T-helper 2 cell (primary cell): Measurements from ENCODE around the gene KRT83.
"Not testable (repeated sequence)": the region's sequence is repeated elsewhere in the genome, so short reads cannot be mapped to it uniquely, and the experiment has no call there.

Experiments used
- DNase-seq, 5 experiments: peaks; one replicate each; pipeline versions ENCODE4 v3.0.0 to v3.0.0-alpha.2; 2012 to 2022

KRT83 gene

DNA sequence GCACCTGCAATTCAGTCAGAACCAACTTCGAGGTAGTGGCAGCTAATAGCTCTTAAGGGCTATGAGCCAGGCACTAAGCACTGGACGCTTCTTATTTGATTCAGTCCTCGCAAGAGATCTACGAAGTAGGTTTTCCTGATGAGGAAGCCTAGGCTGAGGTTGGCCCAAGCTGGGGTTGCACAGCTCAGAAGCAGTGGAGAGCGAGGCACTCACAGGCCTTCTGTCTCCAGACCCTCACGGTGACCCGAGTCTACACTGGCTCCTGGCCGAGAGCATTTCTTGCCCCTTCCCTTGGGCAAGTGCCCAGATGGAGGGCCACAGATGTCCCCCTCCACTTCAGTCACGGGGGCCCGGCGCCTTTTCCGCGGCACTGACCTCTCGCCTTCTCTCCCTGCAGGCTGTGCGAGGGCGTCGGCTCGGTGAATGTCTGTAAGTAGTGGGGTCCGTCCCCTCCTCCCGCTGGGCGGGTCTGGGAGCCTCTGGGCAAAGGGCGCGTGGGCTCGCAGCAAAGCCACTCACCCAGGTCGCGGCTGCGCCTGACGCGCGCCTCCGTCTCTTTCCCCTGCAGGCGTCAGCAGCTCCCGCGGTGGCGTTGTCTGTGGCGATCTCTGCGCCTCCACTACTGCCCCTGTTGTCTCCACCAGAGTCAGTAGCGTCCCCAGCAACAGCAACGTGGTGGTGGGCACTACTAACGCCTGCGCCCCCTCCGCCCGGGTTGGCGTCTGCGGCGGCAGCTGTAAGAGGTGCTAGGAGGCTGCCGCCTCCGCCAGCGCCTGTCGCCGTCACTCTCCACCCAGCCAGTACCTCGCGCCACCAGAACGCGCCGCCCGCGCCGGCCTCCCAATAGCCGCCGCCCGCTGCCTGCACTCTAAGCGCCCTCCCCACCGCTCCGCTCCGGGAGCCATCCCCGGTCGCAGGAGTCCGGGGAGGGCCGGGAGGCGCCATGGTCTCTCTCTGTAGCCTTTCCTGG lies 13.1 kb downstream of the KRT83 start:
- peak in 3 of 5 experiments; percentile 8 to 53 (median 30) for DNase-seq

DNA sequence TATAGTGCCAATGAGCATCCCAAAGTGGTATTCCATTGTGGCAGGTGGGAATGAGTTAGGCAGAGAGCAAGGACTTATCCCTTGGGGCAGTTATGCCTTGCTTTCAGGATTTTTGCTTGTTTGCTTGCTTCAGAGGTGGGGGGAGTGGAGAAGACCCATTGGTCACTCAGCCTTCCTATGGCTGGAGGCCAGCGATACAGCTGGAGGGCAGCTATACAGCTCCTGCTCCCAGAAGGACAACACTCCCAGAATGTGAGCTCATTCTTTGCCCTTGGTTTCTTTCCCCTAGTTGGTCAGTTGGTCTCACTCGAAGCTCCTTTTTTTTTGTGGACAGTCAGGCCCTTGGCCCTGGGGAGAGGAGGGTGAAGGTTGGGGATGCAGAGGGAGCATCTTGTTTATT lies 14.5 kb downstream of the KRT83 start:
- no peak for DNase-seq

DNA sequence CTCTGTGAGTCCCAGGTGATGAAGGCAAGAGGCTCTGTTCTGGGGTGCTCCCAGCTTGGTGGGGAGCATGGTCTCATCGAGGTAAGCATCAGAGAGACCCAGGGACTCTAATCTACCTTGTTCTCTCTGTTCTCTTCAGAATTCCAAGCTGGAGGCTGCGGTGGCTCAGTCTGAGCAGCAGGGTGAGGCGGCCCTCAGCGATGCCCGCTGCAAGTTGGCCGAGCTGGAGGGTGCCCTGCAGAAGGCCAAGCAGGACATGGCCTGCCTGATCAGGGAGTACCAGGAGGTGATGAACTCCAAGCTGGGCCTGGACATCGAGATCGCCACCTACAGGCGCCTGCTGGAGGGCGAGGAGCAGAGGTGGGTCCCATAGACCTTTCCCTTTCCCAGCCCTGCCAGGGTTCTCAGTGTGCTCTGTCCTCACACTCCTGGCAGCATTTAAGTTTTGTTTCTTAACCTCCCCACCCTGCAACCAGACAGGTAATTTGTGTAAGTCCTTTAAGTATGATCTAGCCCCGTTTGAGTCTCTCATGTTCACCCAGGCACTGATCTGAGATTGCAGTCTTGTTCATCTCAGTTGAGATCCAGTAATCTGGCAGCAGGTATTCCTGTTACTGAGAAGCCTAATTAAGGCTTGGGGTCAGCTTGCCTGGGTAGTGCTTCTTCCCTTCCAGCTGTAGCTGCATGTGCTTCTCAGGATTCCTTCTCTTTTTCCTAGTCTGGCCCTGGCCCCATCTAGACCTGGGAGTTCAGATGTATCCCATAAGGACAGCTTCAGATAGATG lies 15.1 kb downstream of the KRT83 start:
- DNase-seq: no peak

DNA sequence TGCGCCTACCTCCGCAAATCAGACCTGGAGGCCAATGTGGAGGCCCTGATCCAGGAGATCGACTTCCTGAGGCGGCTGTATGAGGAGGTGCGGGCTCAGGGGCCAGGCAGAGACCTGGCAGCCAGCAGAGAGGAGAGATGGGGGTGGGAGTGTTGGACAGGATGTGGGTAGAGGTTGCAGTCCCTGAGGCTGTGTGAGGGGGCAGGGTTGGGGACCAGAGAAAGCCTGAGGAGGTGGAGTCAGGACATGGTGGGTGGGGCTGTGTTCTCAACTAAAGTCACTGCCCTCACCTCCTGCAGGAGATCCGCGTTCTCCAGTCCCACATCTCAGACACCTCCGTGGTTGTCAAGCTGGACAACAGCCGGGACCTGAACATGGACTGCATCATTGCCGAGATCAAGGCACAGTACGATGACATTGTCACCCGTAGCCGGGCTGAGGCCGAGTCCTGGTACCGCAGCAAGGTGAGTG lies 16.2 kb downstream of the KRT83 start:
- DNase-seq: peak in 1 of 5 experiments; percentile 27

DNA sequence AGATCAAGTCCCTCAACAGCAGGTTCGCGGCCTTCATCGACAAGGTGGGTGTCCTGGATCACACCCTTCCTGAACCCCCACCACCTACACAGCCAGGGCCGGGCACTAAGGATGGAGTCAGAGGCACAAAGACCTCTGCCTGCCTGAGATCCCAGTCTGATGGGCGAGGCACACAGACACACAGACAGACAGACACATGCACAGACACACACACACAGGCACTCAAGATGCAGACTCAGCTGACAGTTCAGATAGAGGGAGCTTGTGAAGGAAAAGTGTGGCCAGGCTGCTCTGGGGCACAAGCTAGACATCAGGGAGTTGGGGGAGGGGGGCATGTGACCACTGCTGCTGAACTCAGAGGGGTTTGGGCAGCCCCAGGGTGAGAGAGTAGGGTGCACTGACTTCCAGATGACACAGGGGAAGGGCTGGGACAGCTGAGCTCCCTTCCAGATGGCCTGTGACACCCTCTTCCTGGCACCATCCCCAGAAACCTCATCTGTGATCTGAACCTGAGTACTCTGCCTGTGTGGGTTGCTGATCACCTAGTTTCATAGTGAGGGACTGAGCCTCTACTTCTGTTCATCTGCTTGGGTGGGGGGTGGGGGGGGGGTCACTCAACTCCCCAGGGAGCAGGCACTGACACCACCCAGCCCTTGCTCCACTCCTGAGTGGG lies 18.8 kb downstream of the KRT83 start:
- not testable (repeated sequence) for DNase-seq

DNA sequence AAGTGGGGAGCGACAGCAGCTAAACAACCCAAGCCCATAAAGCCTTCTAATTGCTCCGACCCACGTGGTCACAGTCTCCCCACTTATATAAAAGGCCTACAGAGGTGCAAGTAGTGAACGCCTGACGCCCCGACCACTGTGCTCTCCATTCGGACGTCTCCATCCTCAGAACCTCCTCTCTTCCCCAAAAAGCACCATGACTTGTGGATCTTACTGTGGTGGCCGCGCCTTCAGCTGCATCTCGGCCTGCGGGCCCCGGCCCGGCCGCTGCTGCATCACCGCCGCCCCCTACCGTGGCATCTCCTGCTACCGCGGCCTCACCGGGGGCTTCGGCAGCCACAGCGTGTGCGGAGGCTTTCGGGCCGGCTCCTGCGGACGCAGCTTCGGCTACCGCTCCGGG lies 19.5 kb downstream of the KRT83 start:
- not testable (repeated sequence) for DNase-seq

DNA sequence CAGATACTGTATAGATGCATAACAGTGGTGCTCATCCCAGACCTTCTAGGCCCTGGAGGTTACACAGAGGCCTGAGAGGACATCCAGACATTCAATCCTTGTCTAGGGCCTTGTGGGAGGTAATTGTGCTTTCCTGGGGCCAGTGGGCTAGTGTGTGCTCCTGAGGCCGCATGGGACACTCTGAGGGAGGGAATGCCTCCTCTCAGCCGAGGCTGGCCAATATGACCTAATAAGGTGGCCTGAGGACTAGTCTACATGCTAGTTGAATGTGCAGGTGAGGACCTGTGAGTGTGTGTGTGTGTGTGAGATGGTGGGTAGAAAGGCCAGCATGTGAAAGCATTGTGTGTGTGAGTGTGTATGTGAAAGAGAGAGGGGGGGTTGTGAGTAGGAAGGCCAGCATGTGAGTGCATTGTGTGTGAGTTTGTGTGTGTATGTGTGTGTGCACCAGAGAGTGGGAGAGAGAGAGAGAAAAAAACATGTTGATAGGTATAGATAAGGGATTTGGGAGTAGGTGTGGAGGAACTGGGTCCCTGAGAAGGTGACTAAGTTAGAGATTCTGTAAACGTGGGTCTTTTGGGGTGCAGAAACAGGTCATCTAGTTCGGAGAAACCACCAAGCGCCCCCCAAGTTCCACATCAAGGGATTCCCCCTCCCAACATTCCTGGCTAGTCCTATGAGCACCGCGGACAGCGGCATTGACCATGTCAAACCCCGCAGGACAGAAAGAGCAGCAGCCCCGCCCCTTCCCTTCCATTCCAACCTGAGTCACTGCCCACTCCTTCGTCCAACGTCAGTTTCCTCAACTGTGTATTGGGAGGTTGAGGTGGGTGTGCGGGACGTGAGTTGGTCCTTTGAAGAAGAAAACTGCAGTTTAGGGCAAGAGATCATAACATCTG lies 20.2 kb downstream of the KRT83 start:
- DNase-seq: no peak

DNA sequence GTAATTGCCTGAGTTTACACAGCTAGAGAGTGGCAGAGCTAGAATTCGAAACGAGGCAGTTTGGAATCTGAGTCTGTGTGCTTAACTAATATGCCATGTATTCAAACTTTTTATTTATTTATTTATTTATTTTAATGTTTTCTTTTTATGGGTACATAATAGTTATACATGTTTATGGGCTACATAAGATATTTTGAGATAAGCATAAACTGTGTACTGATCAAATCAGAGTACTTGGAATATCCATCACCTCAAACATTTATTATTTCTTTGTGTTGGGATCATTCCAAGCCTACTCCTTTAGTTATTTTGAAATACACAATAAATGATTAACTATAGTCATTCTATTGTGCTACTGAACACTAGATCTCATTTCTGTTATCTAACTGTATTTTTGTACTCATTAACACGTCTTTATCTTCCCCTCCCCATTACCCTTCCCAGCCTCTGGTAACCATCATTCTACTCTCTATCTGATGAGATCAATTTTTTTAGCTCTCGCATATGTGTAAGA lies 22.5 kb downstream of the KRT83 start:
- DNase-seq: no peak

DNA sequence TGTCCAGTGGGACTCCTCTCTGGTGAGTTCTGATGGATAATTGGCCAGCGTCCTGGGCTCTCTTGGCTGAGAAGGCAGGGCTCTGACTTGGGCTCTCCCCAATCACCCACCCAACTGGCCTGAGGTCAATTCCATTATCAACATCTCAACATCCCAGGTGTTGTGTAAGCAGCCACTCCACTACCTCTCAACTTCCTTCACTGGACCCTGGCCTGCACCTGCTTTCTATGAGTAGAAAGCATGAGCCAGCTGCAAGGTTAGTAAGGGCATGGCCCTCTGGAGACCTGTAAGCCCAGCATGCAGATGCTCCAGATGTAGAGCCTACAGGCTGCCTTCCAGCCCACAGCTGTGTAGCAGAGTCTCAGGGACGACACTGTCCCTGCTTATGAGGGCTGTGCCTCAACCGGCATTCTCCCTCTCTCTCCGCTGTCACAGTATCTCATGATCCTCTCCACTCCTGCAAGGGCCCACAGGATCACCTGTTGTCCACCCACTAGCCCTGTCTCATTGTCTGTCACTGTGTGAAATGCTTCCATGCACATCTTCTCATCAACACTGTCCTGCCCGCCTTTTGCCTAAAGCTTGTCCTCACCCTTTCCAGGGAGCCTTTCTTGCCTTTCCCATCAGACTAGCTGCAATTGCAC lies 24.5 kb downstream of the KRT83 start:
- no peak for DNase-seq

DNA sequence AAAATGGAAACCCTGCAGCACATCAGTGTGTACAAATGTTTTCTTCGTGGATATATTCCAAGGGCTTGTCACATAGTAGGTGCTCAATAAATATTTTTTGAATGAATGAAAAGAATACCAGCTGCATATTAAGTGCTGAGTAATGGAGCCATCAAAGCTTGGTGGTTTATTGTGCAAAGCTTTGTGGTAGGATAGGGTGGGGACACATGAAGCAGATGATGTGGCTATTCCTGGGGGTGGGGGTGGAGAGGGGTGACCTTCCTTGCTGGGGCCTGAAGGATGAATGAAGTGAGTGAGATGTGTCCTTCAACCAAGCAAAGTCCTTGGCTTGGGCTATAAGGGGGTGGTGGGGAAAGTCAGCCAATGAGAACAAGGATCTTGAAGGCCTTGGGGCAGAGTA lies 25.5 kb downstream of the KRT83 start:
- DNase-seq: no peak

DNA sequence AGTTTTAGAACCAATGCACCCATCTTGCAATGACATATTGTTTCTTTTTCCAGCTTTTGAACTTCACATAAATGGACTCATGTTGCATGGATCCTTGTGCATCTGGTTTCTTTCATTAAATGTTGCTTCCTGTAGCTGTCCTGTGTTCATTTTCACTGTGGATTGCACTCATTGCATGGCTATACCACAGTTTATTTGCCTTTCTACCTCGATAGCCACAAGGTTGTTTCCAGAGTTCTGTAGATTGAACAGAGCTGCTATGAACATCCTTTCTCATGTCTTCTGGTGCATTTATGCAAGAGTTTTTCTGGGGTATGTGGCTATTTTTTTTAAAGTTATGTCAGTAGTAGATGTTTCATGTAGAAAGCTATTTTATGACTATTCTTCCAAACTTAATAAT lies 26.4 kb downstream of the KRT83 start:
- DNase-seq: no peak

DNA sequence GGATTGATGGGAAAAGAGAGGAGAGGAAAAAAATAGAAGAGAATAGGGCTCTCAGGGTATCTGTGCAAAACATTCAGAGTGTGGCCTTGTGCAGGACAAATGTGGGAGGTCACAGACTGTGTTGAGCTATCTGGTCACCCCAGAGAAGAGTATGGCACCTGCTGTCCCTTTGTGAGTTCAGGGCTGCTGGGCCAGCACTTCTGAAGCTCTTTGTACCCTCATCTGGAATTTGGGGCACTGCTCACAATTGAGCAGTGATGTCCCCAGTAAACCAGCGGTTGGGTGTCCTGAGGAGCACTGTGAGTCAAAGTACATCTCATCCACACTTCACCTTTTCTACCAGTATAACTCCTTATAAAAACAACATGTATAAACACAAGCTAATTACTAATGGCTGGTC lies 27.3 kb downstream of the KRT83 start:
- DNase-seq: no peak

DNA sequence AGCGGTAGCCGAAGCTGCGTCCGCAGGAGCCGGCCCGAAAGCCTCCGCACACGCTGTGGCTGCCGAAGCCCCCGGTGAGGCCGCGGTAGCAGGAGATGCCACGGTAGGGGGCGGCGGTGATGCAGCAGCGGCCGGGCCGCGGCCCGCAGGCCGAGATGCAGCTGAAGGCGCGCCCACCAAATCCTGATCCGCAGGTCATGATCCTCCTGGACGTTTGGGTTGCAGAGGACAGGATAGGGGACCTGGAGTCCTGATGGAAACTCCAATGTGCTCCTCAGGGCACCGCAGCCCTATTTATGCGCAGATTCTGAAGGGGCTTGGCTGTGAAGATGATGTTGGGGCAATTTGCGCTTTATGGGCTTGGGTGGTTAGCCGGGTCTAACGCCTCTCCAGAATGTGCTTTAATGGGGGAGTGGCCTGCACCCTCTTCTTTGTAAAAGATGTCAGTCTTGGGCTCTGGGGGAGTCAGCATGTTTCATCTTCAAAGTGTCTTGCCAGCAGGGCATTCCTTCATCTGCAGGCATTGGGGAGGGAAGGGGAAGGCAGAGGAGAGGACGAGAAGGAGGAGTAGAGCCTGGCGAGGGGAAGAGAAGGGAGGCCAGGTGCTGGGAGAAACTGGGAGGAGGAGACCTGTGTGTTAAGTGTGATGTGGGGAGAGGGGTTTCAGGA lies 29.8 kb downstream of the KRT83 start, which contains the start of gene KRT81:
Gene KRT81, minus strand, starts transcription at position 268 of the 669 bp plus-strand sequence. Its CDS starts 69 bp downstream, at position 199.
- DNase-seq: no peak

DNA sequence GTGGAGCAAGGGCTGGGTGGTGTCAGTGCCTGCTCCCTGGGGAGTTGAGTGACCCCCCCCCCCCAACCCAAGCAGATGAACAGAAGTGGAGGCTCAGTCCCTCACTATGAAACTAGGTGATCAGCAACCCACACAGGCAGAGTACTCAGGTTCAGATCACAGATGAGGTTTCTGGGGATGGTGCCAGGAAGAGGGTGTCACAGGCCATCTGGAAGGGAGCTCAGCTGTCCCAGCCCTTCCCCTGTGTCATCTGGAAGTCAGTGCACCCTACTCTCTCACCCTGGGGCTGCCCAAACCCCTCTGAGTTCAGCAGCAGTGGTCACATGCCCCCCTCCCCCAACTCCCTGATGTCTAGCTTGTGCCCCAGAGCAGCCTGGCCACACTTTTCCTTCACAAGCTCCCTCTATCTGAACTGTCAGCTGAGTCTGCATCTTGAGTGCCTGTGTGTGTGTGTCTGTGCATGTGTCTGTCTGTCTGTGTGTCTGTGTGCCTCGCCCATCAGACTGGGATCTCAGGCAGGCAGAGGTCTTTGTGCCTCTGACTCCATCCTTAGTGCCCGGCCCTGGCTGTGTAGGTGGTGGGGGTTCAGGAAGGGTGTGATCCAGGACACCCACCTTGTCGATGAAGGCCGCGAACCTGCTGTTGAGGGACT lies 30.6 kb downstream of the KRT83 start:
- DNase-seq: not testable (repeated sequence)

DNA sequence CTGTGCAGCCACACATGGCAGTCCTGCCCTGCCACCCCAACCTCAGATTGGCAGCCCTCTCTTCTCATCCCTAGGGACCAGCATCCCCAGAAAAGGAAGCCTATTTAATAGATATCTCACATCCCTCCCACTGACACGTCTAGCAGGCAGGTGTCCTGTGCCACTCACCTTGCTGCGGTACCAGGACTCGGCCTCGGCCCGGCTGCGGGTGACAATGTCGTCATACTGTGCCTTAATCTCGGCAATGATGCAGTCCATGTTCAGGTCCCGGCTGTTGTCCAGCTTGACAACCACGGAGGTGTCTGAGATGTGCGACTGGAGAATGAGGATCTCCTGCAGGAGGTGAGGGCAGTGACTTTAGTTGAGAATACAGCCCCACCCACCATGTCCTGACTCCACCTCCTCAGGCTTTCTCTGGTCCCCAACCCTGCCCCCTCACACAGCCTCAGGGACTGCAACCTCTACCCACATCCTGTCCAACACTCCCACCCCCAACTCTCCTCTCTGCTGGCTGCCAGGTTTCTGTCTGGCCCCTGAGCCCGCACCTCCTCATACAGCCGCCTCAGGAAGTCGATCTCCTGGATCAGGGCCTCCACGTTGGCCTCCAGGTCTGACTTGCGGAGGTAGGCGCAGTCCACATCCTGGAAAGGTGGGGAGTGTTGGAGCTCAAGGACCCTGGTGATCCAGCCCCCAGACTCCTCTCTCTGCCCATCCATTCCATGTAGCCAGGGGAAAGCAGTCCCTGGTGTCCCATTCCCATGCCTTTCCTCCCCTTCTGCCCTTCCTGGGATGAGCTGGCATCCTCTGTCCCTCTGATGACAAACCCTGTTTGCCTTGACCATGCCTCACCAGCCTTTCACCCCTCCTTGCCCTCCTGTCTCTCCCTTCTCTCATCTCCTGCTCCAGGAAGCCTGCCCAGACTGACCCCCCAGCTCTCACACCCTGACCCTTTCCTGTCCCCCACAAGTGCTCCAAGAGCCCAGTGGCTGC lies 33.1 kb downstream of the KRT83 start:
- not testable (repeated sequence) for DNase-seq

DNA sequence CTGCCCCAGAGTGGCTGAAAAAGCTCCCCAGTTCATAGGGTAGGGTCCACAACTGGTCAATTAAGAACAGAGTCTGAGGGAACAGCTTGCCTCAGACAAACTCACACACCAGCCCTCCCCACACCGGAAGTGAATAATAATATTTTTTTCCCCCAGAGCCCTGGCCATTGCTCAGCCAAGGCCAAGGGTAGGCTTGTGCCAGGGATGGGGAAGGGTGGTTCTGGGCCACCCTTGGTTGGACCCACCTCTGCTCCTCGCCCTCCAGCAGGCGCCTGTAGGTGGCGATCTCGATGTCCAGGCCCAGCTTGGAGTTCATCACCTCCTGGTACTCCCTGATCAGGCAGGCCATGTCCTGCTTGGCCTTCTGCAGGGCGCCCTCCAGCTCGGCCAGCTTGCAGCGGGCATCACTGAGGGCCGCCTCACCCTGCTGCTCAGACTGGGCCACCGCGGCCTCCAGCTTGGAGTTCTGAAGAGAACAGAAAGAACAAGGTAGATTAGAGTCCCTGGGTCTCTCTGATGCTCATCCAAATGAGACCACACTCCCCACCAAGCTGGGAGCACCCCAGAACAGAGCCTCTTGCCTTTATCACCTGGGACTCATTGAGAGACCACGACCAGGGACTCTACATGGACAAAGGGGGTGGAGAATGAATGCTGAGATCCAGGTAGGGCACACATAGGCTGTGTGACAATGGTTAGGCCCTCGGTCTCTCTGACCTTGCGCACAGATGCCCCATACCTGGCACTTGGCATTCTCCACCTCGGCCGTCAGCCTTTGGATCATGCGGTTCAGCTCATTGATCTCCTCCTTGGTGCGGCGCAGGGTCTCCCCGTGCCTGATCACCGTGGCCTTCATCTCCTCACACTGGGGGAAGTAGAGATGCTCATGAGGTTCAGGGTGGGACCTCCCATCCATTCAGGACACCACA lies 34.1 kb downstream of the KRT83 start:
- not testable (repeated sequence) for DNase-seq

DNA sequence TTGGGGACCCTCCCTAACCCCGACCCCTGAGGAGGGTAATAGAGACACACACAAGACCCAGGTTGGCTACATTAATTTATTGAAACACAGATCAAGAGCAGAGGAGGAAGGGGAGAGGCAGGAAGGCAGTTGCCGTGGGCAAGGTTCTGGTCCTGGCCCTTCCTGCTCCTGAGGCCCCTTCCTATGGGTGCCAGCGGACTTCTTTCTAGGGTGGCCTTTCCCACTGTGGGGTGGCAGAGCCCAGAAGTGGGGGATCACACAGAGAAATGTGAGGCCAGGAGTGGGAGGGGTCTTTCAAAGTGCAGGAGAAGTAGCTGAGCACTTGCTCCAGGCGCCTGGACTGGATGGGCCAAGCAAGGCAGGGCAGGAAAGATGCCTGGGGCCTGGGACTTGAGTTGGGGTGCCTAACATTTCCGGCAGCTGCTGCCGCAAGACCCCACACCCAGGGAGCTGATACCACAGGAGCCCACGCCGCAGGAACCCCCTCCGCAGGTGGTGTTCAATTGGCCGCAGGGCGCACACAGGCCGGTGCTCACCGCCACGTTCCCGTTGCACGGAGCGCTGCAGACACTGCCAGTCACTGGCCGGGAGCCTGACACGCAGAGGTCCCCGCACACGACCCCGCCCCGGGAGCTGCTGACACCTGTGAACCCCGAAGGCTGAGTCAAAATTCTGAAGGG lies 35.2 kb downstream of the KRT83 start:
- DNase-seq: no peak
